Amygdala (tissue), 56 donors: ENCODE results near the gene ZBTB11.
A peak's percentile ranks its signal among the peaks of the same experiment; 100 is the strongest.
"Not testable (repeated sequence)": the region's sequence is repeated elsewhere in the genome, so short reads cannot be mapped to it uniquely, and the experiment has no call there.

Experiments used
- DNase-seq, 56 donors: peaks; one replicate each; lab custom pipeline; 2025; lab: John Stamatoyannopoulos, UW

ZBTB11 gene

DNA sequence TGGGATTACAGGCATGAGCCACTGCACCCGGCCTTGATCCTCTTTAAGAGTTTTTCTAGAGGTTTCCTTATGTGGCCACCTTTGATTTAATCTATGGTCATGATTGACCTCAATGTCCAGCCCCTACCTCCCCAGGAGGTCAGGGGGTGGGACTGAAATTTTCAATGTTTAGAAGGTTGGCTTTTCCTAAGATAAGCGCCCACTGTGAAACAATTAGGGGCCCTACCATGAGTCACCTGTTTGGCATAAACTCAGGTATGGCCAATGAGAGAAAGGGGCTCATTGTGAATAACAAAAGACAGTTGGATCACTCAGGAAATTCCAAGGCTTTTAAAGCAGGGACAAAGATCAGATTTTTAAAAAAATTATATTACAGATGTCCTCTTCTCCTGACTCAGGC, 51.1 kb downstream of the ZBTB11 start:
- DNase-seq = no peak

DNA sequence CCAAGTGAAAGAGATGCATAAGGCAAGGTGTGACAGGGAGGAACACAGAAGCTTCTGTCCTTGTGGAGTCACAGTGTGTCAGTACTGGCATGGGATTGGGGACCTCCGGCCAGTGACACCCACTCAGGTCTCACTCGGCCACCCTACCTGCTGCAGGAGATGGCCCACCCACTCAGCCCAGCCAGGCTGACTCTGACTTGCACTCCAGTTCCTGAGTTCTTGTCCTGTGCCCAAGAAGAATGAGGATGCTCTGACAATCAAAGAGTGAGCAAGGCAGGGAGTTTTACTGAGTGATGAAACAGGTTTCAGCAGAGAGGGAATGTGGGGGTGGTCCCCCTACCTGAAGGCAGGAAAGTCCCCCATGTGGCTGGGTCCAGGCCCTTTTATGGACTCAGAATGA, 52.1 kb downstream of the ZBTB11 start:
- no peak for DNase-seq

GRCh38 chr3:101623656-101624055, 53.3 kb downstream of the ZBTB11 start:
- DNase-seq = no peak

DNA sequence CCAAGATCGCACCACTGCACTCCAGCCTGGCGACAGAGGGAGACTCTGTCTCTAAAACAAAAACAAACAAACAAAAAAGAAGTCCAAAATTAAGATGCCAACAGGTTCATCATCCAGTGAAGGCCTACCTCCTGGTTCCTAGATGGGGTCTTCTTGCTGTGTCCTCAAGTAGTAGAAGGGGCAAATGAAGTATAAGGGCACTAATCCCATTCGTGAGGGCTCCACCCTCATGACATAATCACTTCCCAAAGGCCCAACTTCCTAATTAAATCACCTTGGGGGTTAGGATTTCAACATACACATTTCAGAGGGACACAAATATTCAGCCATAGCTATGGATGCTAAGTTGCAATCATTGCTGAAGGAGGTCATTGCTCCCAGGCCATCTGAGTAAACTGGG, 57.2 kb downstream of the ZBTB11 start:
- no peak for DNase-seq

DNA sequence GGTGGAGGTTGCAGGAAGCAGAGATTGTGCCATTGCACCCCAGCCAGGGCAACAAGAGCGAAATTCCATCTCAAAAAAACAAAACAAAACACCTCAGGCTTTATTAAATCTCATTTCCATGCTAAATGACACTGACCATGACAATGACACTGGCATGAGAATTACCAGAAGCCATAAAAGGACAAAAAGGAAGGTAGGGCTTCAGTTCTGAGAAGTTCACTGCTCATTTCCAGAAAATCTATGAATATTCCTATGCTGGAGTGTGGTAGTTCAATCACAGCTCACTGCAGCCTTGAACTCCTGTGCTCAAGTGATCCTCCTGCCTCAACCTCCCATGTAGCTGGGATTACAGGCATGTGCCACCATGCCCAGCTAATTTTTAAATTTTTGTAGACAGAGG, 58.2 kb downstream of the ZBTB11 start:
- DNase-seq = no peak

- DNase-seq = no peak
Observed at GRCh38 chr3:101617478-101617877, 59.5 kb downstream of the ZBTB11 start.

GRCh38 chr3:101615525-101615924, 61.4 kb downstream of the ZBTB11 start:
- no peak for DNase-seq

DNA sequence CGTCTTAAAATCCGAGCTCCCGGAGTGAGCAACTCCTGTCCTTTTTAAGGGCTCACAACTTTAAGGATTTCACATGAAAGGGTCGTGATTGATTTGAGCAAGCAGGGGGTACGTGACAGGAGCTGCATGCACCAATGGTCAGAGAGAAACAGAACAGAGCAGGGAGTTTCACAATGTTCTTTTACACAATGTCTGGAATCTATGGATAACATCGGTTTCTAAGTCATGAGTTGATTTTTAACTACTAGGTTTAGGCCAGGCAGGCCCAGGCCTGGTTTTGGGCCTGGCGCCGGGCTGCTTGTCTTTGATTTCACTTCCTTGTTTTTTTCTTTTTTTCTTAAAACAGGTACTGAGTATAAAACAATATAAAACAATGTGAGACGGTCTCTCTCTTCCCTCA, 63.9 kb downstream of the ZBTB11 start:
- not testable (repeated sequence) for DNase-seq

GRCh38 chr3:101611023-101611422, 65.9 kb downstream of the ZBTB11 start:
- DNase-seq = no peak

GRCh38 chr3:101605398-101605797, 71.5 kb downstream of the ZBTB11 start:
- DNase-seq = not testable (repeated sequence)

GRCh38 chr3:101603184-101603583, 73.7 kb downstream of the ZBTB11 start:
- no peak for DNase-seq

DNA sequence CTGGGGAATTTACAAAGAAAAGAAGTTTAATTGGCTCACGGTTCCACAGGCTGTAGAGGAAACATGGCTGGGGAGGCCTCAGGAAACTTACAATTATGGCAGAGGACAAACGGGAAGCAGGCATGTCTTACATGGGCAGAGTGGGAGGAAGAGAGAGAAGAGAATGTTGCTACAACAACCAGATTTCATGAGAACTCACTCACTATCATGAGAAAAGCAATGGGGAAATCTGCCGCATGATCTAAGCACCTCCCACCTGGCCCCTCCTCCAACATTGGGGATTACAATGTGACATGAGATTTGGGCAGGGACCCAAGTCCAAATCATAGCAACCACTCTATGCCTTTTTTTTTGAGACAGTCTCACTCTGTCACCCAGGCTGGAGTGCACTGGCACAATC, 74.2 kb downstream of the ZBTB11 start:
- peak in 3 of 56 donors; percentile 1 to 5 (median 1) for DNase-seq
